Measurements from ENCODE around the gene RNF39.

GRCh38 chr6:30037182-30037788 lies 38.3 kb downstream of the RNF39 start:
- TF ChIP-seq CTCF (IDR thresholded peaks at IDR 0.05; ENCODE audit: low read length), result peak; percentile 63
- TF ChIP-seq EZH2phosphoT487 (IDR thresholded peaks at IDR 0.05; ENCODE audit: low read length), result no peak
- no peak for TF ChIP-seq EZH2 (optimal IDR thresholded peaks at IDR 0.05; ENCODE audit: low read depth, low read length)
